ENCODE data around the gene RABGAP1L. TPM values are rescaled to one million over a fixed set of nuclear protein-coding genes. Genes with fewer than 3 reads are reported as not detected.
A peak's percentile ranks its signal among the peaks of the same experiment; 100 is the strongest.
"Not testable (repeated sequence)": the region's sequence is repeated elsewhere in the genome, so short reads cannot be mapped to it uniquely, and the experiment has no call there.

The RABGAP1L gene
- total RNA-seq, 2 experiments from 2014 or later: 98.1 to 158 TPM

- BruUV-seq (replicated peaks): no TSS peak
- no peak overlapping the region for H3K27ac ChIP-seq (ENCODE audit: low read depth, low read length, poor library complexity, severe bottlenecking)
- H2AFZ ChIP-seq (ENCODE audit: low read length): no peak overlapping the region
- ChIA-PET POLR2A (interaction anchor here (0.7 to 1.7 kb wide), 6 partner anchors 16 to 185 kb away, joined by 3 to 5 read pairs (median 4); no protein-coding TSS in a partner anchor), CTCF (ENCODE audit: unreplicated experiment) (no interaction called here)
- peaks cover 36% of the 10 kb centered on the region for H3K4me1 ChIP-seq (ENCODE audit: insufficient read depth, low read length, poor library complexity, severe bottlenecking)
- TF ChIP-seq, protein P1, sequence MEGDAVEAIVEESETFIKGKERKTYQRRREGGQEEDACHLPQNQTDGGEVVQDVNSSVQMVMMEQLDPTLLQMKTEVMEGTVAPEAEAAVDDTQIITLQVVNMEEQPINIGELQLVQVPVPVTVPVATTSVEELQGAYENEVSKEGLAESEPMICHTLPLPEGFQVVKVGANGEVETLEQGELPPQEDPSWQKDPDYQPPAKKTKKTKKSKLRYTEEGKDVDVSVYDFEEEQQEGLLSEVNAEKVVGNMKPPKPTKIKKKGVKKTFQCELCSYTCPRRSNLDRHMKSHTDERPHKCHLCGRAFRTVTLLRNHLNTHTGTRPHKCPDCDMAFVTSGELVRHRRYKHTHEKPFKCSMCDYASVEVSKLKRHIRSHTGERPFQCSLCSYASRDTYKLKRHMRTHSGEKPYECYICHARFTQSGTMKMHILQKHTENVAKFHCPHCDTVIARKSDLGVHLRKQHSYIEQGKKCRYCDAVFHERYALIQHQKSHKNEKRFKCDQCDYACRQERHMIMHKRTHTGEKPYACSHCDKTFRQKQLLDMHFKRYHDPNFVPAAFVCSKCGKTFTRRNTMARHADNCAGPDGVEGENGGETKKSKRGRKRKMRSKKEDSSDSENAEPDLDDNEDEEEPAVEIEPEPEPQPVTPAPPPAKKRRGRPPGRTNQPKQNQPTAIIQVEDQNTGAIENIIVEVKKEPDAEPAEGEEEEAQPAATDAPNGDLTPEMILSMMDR (conservative IDR thresholded peaks at IDR 0.05; ENCODE audit: low read length): no peak
- TF ChIP-seq EZH2phosphoT487 (IDR thresholded peaks at IDR 0.05; ENCODE audit: borderline replicate concordance, low read depth, low read length): no peak
- no peak overlapping the region for H3K4me3 ChIP-seq (ENCODE audit: low read depth, low read length, poor library complexity, severe bottlenecking)
- intact Hi-C loops (cut with micrococcal nuclease; ENCODE audit: unreplicated experiment): no loop called here
- H4K20me1 ChIP-seq (ENCODE audit: insufficient read depth, low read length): no peaks in the 10 kb centered on the region
- H3K36me3 ChIP-seq (ENCODE audit: insufficient read depth, low read length): no peaks in the 10 kb centered on the region
- H3K4me2 ChIP-seq (ENCODE audit: low read length): no peak overlapping the region
- peaks cover 8% of the 10 kb centered on the region; the same call in 1 of the 2 replicates for H3K79me2 ChIP-seq (ENCODE audit: insufficient read depth, low read depth, low read length)
- no peaks in the 10 kb centered on the region for H3K9me3 ChIP-seq (ENCODE audit: low read length)
- no peaks in the 10 kb centered on the region for H3K9me2 ChIP-seq (ENCODE audit: insufficient read depth, low read length)
- no peak for DNase-seq (ENCODE audit: low spot score)
Measured at GRCh38 chr1:174837386-174837785, 678.1 kb downstream of the RABGAP1L start.

DNA sequence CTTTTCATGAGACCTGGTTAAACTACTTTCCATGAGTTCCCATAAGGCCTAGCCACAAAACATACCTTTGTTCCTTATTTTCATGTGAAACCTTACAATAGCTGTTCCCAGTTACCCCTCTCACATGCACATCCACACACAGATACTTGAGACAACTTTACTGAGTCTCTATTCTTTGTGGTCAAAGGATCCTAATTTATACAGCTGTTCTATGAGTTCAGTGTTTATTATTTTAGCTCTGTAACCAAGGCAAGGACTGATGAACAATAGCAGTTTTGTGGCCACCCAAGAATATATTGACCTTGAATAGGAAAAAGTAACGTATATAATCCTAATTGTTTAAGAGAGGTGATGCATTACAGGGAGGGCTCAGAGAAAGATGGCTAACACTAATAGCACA, 679.9 kb downstream of the RABGAP1L start:
- H3K4me3 ChIP-seq (ENCODE audit: low read depth, low read length, poor library complexity, severe bottlenecking): no peak overlapping the region
- peaks cover 39% of the 10 kb centered on the region for H3K4me1 ChIP-seq (ENCODE audit: insufficient read depth, low read length, poor library complexity, severe bottlenecking)
- H3K36me3 ChIP-seq (ENCODE audit: insufficient read depth, low read length): no peaks in the 10 kb centered on the region
- H4K20me1 ChIP-seq (ENCODE audit: insufficient read depth, low read length): no peaks in the 10 kb centered on the region
- H3K79me2 ChIP-seq (ENCODE audit: insufficient read depth, low read depth, low read length): peaks cover 11% of the 10 kb centered on the region; the same call in 1 of the 2 replicates
- no peak for DNase-seq (ENCODE audit: low spot score)
- POLR2A ChIA-PET: interaction anchor here (0.5 to 1.9 kb wide), 15 partner anchors 10 to 433 kb away, joined by 3 to 6 read pairs (median 4); no protein-coding TSS in a partner anchor
- no TSS peak for BruUV-seq (replicated peaks)
- TF ChIP-seq, protein P1 (conservative IDR thresholded peaks at IDR 0.05; ENCODE audit: low read length): no peak
- no peak for TF ChIP-seq EZH2phosphoT487 (IDR thresholded peaks at IDR 0.05; ENCODE audit: borderline replicate concordance, low read depth, low read length)
- H3K4me2 ChIP-seq (ENCODE audit: low read length): peak overlapping the region; percentile 17; the same call in 1 of the 2 replicates
- H3K9me2 ChIP-seq (ENCODE audit: insufficient read depth, low read length): no peaks in the 10 kb centered on the region
- no peak overlapping the region for H2AFZ ChIP-seq (ENCODE audit: low read length)
- H3K9me3 ChIP-seq (ENCODE audit: low read length): no peaks in the 10 kb centered on the region
- H3K27ac ChIP-seq (ENCODE audit: low read depth, low read length, poor library complexity, severe bottlenecking): peak overlapping the region; percentile 36
- CTCF ChIA-PET (ENCODE audit: unreplicated experiment): no interaction called here
- intact Hi-C loops (cut with micrococcal nuclease; ENCODE audit: unreplicated experiment): no loop called here

DNA sequence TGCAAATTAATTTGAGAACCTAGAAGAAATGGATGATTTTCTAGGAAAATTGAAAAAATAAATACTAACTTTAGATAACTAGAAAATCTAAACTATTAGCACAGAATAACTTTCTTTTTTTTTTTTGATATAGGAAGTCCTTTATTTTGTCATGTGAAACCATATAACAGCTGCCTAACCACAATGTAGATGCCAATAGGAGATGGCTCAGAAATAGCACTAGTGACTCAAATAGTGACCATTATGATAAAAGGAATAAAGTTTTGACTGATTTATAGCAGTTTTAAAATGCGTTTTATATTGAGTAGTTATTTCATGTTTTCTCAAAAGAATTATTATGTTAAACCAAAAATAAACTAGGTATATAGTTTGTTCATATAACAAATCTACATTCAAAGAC, 682.4 kb downstream of the RABGAP1L start:
- peak overlapping the region; percentile 60 for H3K4me2 ChIP-seq (ENCODE audit: low read length)
- TF ChIP-seq, protein P1 (conservative IDR thresholded peaks at IDR 0.05; ENCODE audit: low read length): no peak
- TF ChIP-seq EZH2phosphoT487 (IDR thresholded peaks at IDR 0.05; ENCODE audit: borderline replicate concordance, low read depth, low read length): no peak
- H3K27ac ChIP-seq (ENCODE audit: low read depth, low read length, poor library complexity, severe bottlenecking): peak overlapping the region; percentile 70
- H3K4me1 ChIP-seq (ENCODE audit: insufficient read depth, low read length, poor library complexity, severe bottlenecking): peaks cover 39% of the 10 kb centered on the region
- H4K20me1 ChIP-seq (ENCODE audit: insufficient read depth, low read length): no peaks in the 10 kb centered on the region
- intact Hi-C loops (cut with micrococcal nuclease; ENCODE audit: unreplicated experiment): no loop called here
- H3K9me2 ChIP-seq (ENCODE audit: insufficient read depth, low read length): no peaks in the 10 kb centered on the region
- BruUV-seq (replicated peaks): no TSS peak
- POLR2A ChIA-PET: no interaction called here
- H3K36me3 ChIP-seq (ENCODE audit: insufficient read depth, low read length): no peaks in the 10 kb centered on the region
- no peaks in the 10 kb centered on the region for H3K9me3 ChIP-seq (ENCODE audit: low read length)
- peak overlapping the region; percentile 17; the same call in 1 of the 2 replicates for H2AFZ ChIP-seq (ENCODE audit: low read length)
- peak overlapping the region; percentile 20 for H3K4me3 ChIP-seq (ENCODE audit: low read depth, low read length, poor library complexity, severe bottlenecking)
- DNase-seq (ENCODE audit: low spot score): peak; percentile 75
- CTCF ChIA-PET (ENCODE audit: unreplicated experiment): no interaction called here
- H3K79me2 ChIP-seq (ENCODE audit: insufficient read depth, low read depth, low read length): peaks cover 11% of the 10 kb centered on the region; the same call in 1 of the 2 replicates

DNA sequence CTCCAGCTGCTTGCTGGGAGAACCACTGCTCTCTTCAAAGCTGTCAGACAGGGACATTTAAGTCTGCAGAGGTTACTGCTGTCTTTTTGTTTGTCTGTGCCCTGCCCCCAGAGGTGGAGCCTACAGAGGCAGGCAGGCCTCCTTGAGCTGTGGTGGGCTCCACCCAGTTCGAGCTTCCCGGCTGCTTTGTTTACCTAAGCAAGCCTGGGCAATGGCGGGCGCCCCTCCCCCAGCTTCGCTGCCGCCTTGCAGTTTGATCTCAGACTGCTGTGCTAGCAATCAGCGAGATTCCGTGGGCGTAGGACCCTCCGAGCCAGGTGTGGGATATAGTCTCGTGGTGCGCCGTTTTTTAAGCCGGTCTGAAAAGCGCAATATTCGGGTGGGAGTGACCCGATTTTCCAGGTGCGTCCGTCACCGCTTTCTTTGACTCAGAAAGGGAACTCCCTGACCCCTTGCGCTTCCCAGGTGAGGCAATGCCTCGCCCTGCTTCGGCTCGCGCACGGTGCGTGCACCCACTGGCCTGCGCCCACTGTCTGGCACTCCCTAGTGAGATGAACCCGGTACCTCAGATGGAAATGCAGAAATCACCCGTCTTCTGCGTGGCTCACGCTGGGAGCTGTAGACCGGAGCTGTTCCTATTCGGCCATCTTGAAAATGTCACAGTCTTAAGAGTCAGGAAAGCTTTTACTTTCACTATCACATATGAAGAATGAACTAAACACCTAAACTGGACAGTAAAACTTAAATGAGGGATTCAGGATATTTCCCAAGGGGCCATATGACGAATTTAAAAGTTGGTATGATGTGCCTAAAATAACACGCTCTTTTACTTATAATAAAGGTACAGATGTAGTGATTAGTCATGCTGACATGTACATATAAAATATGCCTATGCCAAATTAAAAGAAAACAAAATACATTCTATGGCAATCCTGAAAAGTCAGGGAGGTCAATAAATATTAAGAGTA, 689.6 kb downstream of the RABGAP1L start:
- H3K9me3 ChIP-seq (ENCODE audit: low read length); H4K20me1 ChIP-seq (ENCODE audit: insufficient read depth, low read length); POLR2A ChIA-PET; H3K4me2 ChIP-seq (ENCODE audit: low read length); BruUV-seq (replicated peaks); H3K36me3 ChIP-seq (ENCODE audit: insufficient read depth, low read length); H3K4me3 ChIP-seq (ENCODE audit: low read depth, low read length, poor library complexity, severe bottlenecking); CTCF ChIA-PET (ENCODE audit: unreplicated experiment); H3K4me1 ChIP-seq (ENCODE audit: insufficient read depth, low read length, poor library complexity, severe bottlenecking); intact Hi-C loops (cut with micrococcal nuclease; ENCODE audit: unreplicated experiment); H3K79me2 ChIP-seq (ENCODE audit: insufficient read depth, low read depth, low read length); H2AFZ ChIP-seq (ENCODE audit: low read length); DNase-seq (ENCODE audit: low spot score); H3K9me2 ChIP-seq (ENCODE audit: insufficient read depth, low read length); H3K27ac ChIP-seq (ENCODE audit: low read depth, low read length, poor library complexity, severe bottlenecking): not testable (repeated sequence)

All from OCI-LY7 (cell line).